AG10803 (cell line): ENCODE data around the gene BNIP5.
"Not testable (repeated sequence)": the region's sequence is repeated elsewhere in the genome, so short reads cannot be mapped to it uniquely, and the experiment has no call there.

Experiments
- DNase-seq: peaks from one replicate; pipeline ENCODE4 v3.0.0; 2010; ENCODE audit warnings: low read depth
- H3K4me3 ChIP-seq: 2 replicates; pipeline ENCODE4 v1.5.1; 2011; ENCODE audit warnings: mild to moderate bottlenecking, low read length, control low read depth
- CTCF ChIP-seq: conservative IDR thresholded peaks from 2 replicates; pipeline ENCODE4 v1.5.1; 2011; ENCODE audit warnings: mild to moderate bottlenecking, low read length, control low read depth, inconsistent platforms

Gene BNIP5

GRCh38 chr6:36367743-36368142, 31.1 kb upstream of the BNIP5 start:
- no peak for TF ChIP-seq CTCF
- no peak overlapping the region for H3K4me3 ChIP-seq
- no peak for DNase-seq

GRCh38 chr6:36364669-36365479, 28.2 kb upstream of the BNIP5 start:
- no peak for TF ChIP-seq CTCF
- no peak overlapping the region for H3K4me3 ChIP-seq
- DNase-seq, result no peak

- not testable (repeated sequence) for DNase-seq, H3K4me3 ChIP-seq
Observed at GRCh38 chr6:36364061-36364635, 27.5 kb upstream of the BNIP5 start.

GRCh38 chr6:36363371-36363752, 26.7 kb upstream of the BNIP5 start:
- H3K4me3 ChIP-seq, DNase-seq: not testable (repeated sequence)

GRCh38 chr6:36362551-36363370, 26.1 kb upstream of the BNIP5 start:
- no peak overlapping the region for H3K4me3 ChIP-seq
- no peak for TF ChIP-seq CTCF
- DNase-seq, result no peak

- no peak for TF ChIP-seq CTCF
- DNase-seq, result no peak
- H3K4me3 ChIP-seq, result no peak overlapping the region
Observed at GRCh38 chr6:36361071-36361470, 24.4 kb upstream of the BNIP5 start.

GRCh38 chr6:36360241-36361054, 23.8 kb upstream of the BNIP5 start:
- DNase-seq, result peak; percentile 69
- peak; percentile 85 for TF ChIP-seq CTCF
- no peak overlapping the region for H3K4me3 ChIP-seq
